PFSK-1 (cell line): ENCODE results near the gene EPOP.

Experiments used
- FOXP2 ChIP-seq: optimal IDR thresholded peaks from 2 replicates; pipeline ENCODE3; 2011; ENCODE audit warnings: borderline replicate concordance, control low read depth, inconsistent platforms; ENCODE audit not compliant: insufficient read depth; ENCODE audit errors: extremely low read length, extremely low read depth
- POLR2AphosphoS5 ChIP-seq: IDR thresholded peaks from 2 replicates; pipeline ENCODE4 v1.6.1; 2012; ENCODE audit warnings: low read depth, mild to moderate bottlenecking, control low read depth, low read length, moderate library complexity
- SIN3A ChIP-seq: IDR thresholded peaks from 2 replicates; pipeline ENCODE4 v1.6.1; 2012; ENCODE audit warnings: mild to moderate bottlenecking, low read length, moderate library complexity, borderline replicate concordance; ENCODE audit not compliant: insufficient read depth
- TAF1 ChIP-seq: IDR thresholded peaks from 2 replicates; pipeline ENCODE4 v1.6.1; 2012; ENCODE audit warnings: low read length, control low read depth, borderline replicate concordance; ENCODE audit not compliant: insufficient read depth
- TF ChIP-seq, protein P1 (sequence below), 2 experiments: IDR thresholded peaks; 2 replicates each; pipeline versions ENCODE4 v1.6.1 to v1.8.0; 2011 to 2012; ENCODE audit warnings: low read depth in 2 of 2, low read length in 2 of 2, control low read depth in 1 of 2, inconsistent platforms in 1 of 2, mild to moderate bottlenecking in 1 of 2, moderate library complexity in 1 of 2; ENCODE audit not compliant: insufficient read depth in 1 of 2

Gene EPOP

DNA sequence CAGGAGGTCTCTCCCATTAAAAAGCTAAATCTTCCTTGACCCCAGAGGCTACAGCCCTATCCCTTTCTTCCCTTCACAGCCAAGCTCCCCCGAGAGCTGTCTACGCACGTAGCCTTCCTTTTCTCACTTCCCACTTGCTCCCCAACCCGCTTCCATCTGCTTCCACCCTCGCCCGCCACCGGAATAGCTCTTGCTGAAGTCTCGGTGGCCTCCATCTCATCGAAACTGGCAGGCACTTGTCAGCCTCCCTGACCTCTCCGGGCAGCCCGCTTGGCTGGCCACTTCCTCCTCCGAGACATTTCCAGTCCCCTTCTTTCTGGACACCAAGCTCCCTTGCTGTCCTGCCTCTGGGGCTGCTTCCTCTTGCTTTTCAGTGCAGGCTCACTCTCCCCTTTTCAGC lies 10.7 kb upstream of the EPOP start:
- TF ChIP-seq, protein P1, sequence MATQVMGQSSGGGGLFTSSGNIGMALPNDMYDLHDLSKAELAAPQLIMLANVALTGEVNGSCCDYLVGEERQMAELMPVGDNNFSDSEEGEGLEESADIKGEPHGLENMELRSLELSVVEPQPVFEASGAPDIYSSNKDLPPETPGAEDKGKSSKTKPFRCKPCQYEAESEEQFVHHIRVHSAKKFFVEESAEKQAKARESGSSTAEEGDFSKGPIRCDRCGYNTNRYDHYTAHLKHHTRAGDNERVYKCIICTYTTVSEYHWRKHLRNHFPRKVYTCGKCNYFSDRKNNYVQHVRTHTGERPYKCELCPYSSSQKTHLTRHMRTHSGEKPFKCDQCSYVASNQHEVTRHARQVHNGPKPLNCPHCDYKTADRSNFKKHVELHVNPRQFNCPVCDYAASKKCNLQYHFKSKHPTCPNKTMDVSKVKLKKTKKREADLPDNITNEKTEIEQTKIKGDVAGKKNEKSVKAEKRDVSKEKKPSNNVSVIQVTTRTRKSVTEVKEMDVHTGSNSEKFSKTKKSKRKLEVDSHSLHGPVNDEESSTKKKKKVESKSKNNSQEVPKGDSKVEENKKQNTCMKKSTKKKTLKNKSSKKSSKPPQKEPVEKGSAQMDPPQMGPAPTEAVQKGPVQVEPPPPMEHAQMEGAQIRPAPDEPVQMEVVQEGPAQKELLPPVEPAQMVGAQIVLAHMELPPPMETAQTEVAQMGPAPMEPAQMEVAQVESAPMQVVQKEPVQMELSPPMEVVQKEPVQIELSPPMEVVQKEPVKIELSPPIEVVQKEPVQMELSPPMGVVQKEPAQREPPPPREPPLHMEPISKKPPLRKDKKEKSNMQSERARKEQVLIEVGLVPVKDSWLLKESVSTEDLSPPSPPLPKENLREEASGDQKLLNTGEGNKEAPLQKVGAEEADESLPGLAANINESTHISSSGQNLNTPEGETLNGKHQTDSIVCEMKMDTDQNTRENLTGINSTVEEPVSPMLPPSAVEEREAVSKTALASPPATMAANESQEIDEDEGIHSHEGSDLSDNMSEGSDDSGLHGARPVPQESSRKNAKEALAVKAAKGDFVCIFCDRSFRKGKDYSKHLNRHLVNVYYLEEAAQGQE (IDR thresholded peaks at IDR 0.05; ENCODE audit: insufficient read depth in 1 of 2, low read depth in 2 of 2, low read length in 2 of 2): no peak
- TF ChIP-seq FOXP2 (no peak), POLR2AphosphoS5 (no peak), SIN3A (no peak), TAF1 (no peak)

DNA sequence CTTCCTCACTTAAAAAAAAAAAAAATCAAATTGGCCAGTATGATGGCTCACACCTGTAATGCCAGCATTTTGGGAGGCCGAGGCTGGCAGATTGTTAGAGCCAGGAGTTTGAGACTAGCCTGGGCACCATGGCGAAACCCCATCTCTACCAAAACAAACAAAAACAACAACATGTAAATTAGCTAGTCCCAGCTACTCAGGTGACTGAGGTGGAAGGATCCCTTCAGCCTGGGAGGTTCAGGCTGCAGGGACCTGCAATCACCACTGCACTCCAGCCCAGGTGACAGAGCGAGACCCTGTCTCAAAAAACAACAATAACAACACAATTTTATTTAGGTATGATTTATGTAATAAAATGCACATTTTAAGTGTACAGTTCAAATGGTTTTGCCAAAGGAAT lies 6.3 kb upstream of the EPOP start:
- TF ChIP-seq SIN3A: no peak
- TF ChIP-seq POLR2AphosphoS5: no peak
- no peak for TF ChIP-seq TAF1
- TF ChIP-seq, protein P1 (IDR thresholded peaks at IDR 0.05; ENCODE audit: insufficient read depth in 1 of 2, low read depth in 2 of 2, low read length in 2 of 2): no peak
- no peak for TF ChIP-seq FOXP2

DNA sequence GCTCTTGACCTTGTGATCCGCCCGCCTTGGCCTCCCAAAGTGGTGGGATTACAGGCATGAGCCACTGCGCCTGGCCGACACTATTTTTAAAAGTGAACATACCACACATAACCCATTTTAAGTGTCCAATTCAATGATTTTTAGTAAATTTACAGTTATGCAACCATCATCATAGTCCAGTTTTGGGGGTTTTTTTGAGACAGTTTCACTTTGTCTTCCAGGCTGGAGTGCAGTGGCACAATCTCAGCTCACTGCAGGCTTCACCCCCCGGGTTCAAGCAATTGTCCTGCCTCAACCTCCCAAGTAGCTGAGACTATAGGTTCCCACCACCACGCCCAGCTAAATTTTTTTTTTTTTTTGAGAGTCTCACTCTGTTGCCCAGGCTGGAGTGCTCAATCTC lies 3.1 kb upstream of the EPOP start:
- no peak for TF ChIP-seq TAF1
- TF ChIP-seq SIN3A: no peak
- TF ChIP-seq, protein P1 (IDR thresholded peaks at IDR 0.05; ENCODE audit: insufficient read depth in 1 of 2, low read depth in 2 of 2, low read length in 2 of 2): no peak
- no peak for TF ChIP-seq FOXP2
- TF ChIP-seq POLR2AphosphoS5: no peak

DNA sequence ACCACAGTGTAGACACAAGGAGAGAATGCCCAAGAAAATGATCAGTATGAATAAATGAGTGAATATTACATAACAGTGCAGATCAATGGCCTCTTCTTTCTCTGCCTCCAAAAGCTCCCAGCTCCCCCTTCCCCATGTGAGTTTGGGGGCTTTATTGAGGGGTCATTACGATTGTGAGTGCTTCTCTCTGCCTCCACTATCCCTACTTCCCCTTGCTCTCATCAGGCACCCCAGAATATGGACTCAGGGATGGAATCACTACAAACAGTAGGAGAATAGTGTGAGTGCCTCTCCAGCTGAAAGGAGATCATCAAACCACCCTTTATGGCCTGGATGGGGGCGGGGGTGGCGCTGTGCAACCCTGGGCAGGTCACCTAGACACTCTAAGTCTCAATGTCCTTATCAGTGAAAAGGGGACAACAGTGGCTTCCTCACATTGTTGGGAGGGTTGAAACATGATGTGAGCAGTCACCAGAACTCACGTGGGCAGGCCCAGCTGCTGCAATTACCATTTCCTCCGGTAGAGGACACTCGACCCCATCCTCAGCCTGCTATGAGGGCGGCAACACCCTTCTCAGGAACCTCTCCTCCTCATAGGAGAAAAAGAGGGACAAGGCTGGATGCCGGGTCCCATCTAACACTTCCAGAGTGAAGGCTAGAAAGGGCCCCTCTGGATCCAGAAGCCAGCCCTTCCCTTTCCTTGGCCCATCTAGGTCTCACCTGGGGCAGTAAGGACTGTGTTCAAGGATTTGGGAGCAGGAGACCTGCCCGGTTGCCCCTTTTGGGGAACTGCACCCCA lies 2.1 kb upstream of the EPOP start:
- TF ChIP-seq TAF1: no peak
- TF ChIP-seq, protein P1 (IDR thresholded peaks at IDR 0.05; ENCODE audit: insufficient read depth in 1 of 2, low read depth in 2 of 2, low read length in 2 of 2): no peak
- no peak for TF ChIP-seq SIN3A
- TF ChIP-seq FOXP2: no peak
- TF ChIP-seq POLR2AphosphoS5: no peak
